ENCODE data around the gene KRT84. TPM values are rescaled to one million over a fixed set of nuclear protein-coding genes. Genes with fewer than 3 reads are reported as not detected.

Gene KRT84
- total RNA-seq, 2 experiments from 2014 or later = not detected

DNA sequence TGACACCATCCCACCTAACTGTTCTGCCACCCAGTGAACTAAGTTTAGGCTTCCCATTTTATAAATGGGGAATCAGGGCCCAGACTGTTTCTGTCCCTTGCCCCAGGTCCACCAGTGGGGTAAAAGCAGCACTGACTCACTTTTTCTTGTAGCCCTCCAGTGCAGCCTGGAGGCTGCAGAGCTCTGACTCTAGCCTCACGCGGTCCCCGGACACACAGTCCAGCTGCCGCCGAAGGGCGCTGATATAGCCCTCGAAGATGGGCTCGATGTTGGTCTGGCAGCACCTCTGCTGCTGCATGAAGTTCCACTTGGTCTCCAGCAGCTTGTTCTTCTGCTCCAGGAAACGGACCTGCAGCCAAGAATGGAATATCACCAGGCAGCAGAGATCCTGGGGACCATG is 18.1 kb upstream of the KRT84 start:
- CTCF ChIA-PET (ENCODE audit: unreplicated experiment) = interaction anchor here (0.6 kb wide), 1 partner anchor 532 kb away, joined by 3 read pairs; no protein-coding TSS in a partner anchor
- no peaks in the 10 kb centered on the region for H3K9me3 ChIP-seq (ENCODE audit: low read length)

DNA sequence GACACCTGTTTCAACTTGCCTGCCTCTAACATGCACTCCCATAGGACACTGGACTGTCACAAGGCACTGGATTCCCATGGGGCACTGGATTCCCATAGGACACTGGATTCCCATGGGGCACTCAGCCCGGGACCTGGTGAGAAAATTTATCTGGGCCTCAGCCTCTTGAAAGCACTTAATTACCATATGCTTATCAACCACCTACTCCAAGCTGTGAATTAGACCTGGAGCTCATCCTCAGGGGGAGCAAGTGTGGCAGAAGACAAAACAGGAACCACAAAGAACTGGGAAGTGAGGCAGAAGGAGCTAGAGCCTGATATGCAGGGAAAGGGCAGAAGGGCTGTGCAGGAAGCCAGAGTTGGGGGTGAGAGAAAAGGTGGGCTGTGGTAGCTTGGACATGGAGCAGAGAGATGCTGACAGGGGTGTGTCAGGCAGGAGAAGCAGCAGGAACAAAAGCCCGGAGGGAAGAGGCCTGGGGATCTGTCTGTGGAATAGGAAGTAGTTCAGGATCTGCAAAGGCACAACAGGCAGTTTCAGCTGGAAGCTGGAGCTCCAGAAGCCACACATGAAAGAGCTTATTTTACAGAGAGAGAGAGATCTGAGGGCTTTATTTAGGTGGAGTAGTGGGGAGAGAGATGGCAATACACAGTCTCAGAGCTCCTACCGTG is 17.6 kb upstream of the KRT84 start:
- BruUV-seq (replicated peaks) = no TSS peak
- no peaks in the 10 kb centered on the region for H3K4me1 ChIP-seq (ENCODE audit: insufficient read depth, low read length, poor library complexity, severe bottlenecking)
- POLR2A ChIA-PET = no interaction called here

More for the DNA sequence above, 18.1 kb upstream of the KRT84 start:
- POLR2A ChIA-PET = no interaction called here
- H3K27ac ChIP-seq (ENCODE audit: low read depth, low read length, poor library complexity, severe bottlenecking) = no peak overlapping the region
- intact Hi-C loops (cut with micrococcal nuclease; ENCODE audit: unreplicated experiment) = no loop called here
- no peaks in the 10 kb centered on the region for H3K9me2 ChIP-seq (ENCODE audit: insufficient read depth, low read length)
- no peaks in the 10 kb centered on the region for H3K79me2 ChIP-seq (ENCODE audit: insufficient read depth, low read depth, low read length)
- BruUV-seq (replicated peaks) = no TSS peak
- no peak for DNase-seq (ENCODE audit: low spot score)
- H4K20me1 ChIP-seq (ENCODE audit: insufficient read depth, low read length) = no peaks in the 10 kb centered on the region
- no peaks in the 10 kb centered on the region for H3K4me1 ChIP-seq (ENCODE audit: insufficient read depth, low read length, poor library complexity, severe bottlenecking)
- TF ChIP-seq EZH2phosphoT487 (IDR thresholded peaks at IDR 0.05; ENCODE audit: borderline replicate concordance, low read depth, low read length) = no peak
- TF ChIP-seq, protein P1, sequence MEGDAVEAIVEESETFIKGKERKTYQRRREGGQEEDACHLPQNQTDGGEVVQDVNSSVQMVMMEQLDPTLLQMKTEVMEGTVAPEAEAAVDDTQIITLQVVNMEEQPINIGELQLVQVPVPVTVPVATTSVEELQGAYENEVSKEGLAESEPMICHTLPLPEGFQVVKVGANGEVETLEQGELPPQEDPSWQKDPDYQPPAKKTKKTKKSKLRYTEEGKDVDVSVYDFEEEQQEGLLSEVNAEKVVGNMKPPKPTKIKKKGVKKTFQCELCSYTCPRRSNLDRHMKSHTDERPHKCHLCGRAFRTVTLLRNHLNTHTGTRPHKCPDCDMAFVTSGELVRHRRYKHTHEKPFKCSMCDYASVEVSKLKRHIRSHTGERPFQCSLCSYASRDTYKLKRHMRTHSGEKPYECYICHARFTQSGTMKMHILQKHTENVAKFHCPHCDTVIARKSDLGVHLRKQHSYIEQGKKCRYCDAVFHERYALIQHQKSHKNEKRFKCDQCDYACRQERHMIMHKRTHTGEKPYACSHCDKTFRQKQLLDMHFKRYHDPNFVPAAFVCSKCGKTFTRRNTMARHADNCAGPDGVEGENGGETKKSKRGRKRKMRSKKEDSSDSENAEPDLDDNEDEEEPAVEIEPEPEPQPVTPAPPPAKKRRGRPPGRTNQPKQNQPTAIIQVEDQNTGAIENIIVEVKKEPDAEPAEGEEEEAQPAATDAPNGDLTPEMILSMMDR (conservative IDR thresholded peaks at IDR 0.05; ENCODE audit: low read length) = no peak
- no peak overlapping the region for H3K4me3 ChIP-seq (ENCODE audit: low read depth, low read length, poor library complexity, severe bottlenecking)
- H2AFZ ChIP-seq (ENCODE audit: low read length) = no peak overlapping the region
- H3K36me3 ChIP-seq (ENCODE audit: insufficient read depth, low read length) = no peaks in the 10 kb centered on the region
- no peak overlapping the region for H3K4me2 ChIP-seq (ENCODE audit: low read length)

DNA sequence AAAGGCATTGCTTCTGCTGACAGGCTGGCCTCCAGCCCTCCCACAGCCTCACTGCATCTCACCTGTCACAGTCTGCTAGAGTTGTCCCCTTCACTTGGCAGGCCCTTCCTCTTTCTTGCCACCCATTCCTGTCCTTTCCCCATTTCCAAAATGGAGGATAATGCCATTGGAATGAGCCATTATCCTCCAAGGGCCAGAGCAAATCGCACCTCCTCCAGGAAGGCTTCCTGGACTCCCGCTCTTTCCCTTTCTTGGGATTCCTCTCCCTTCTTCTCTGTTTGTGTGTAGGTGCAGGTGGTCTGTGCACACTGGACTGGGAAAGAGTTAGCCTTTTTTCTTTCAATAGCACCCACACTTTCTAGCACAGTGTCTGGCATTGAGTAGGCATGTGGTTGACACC is 16.9 kb upstream of the KRT84 start:
- Histone ChIP-seq H3K4me2 (ENCODE audit: low read length) (no peak overlapping the region), H3K4me1 (ENCODE audit: insufficient read depth, low read length, poor library complexity, severe bottlenecking) (no peaks in the 10 kb centered on the region), H3K36me3 (ENCODE audit: insufficient read depth, low read length) (no peaks in the 10 kb centered on the region), H3K79me2 (ENCODE audit: insufficient read depth, low read depth, low read length) (no peaks in the 10 kb centered on the region), H2AFZ (ENCODE audit: low read length) (no peak overlapping the region), H4K20me1 (ENCODE audit: insufficient read depth, low read length) (no peaks in the 10 kb centered on the region), H3K4me3 (ENCODE audit: low read depth, low read length, poor library complexity, severe bottlenecking) (no peak overlapping the region), H3K9me2 (ENCODE audit: insufficient read depth, low read length) (no peaks in the 10 kb centered on the region), H3K9me3 (ENCODE audit: low read length) (no peaks in the 10 kb centered on the region), H3K27ac (ENCODE audit: low read depth, low read length, poor library complexity, severe bottlenecking) (no peak overlapping the region)
- ChIA-PET POLR2A (no interaction called here), CTCF (ENCODE audit: unreplicated experiment) (no interaction called here)
- DNase-seq (ENCODE audit: low spot score) = no peak
- intact Hi-C loops (cut with micrococcal nuclease; ENCODE audit: unreplicated experiment) = no loop called here
- TF ChIP-seq EZH2phosphoT487 (IDR thresholded peaks at IDR 0.05; ENCODE audit: borderline replicate concordance, low read depth, low read length) = no peak
- TF ChIP-seq, protein P1 (conservative IDR thresholded peaks at IDR 0.05; ENCODE audit: low read length) = no peak
- BruUV-seq (replicated peaks) = no TSS peak

More for the DNA sequence above, 17.6 kb upstream of the KRT84 start:
- intact Hi-C loops (cut with micrococcal nuclease; ENCODE audit: unreplicated experiment) = no loop called here
- no peak overlapping the region for H2AFZ ChIP-seq (ENCODE audit: low read length)
- no peak overlapping the region for H3K27ac ChIP-seq (ENCODE audit: low read depth, low read length, poor library complexity, severe bottlenecking)
- no peak for DNase-seq (ENCODE audit: low spot score)
- CTCF ChIA-PET (ENCODE audit: unreplicated experiment) = no interaction called here
- no peaks in the 10 kb centered on the region for H3K9me2 ChIP-seq (ENCODE audit: insufficient read depth, low read length)
- no peaks in the 10 kb centered on the region for H3K36me3 ChIP-seq (ENCODE audit: insufficient read depth, low read length)
- H3K4me2 ChIP-seq (ENCODE audit: low read length) = no peak overlapping the region
- no peaks in the 10 kb centered on the region for H3K9me3 ChIP-seq (ENCODE audit: low read length)
- H3K4me3 ChIP-seq (ENCODE audit: low read depth, low read length, poor library complexity, severe bottlenecking) = no peak overlapping the region
- TF ChIP-seq, protein P1 (conservative IDR thresholded peaks at IDR 0.05; ENCODE audit: low read length) = no peak
- TF ChIP-seq EZH2phosphoT487 (IDR thresholded peaks at IDR 0.05; ENCODE audit: borderline replicate concordance, low read depth, low read length) = no peak
- H3K79me2 ChIP-seq (ENCODE audit: insufficient read depth, low read depth, low read length) = no peaks in the 10 kb centered on the region
- H4K20me1 ChIP-seq (ENCODE audit: insufficient read depth, low read length) = no peaks in the 10 kb centered on the region
